Measurements from ENCODE around the gene SECTM1. TPM values are rescaled to one million over a fixed set of nuclear protein-coding genes. Genes with fewer than 3 reads are reported as not detected.
"Not testable (repeated sequence)": the region's sequence is repeated elsewhere in the genome, so short reads cannot be mapped to it uniquely, and the experiment has no call there.

The SECTM1 gene
- total RNA-seq: 1 to 10 TPM; 1.2 to 2.3 (median 1.7) TPM
- 1 to 10 TPM in 2 of 3 donors, under 1 TPM in 1; 0.70 to 1.2 (median 1.0) TPM for polyA plus RNA-seq
- long read RNA-seq, donor 1, partial matches to known transcripts: 2 of 3 reads
- long read RNA-seq, donor 1, other reads (novel, unspliced or antisense): 0 of 3 reads
- long read RNA-seq, donor 2, partial matches to known transcripts: 0 of 1 reads
- long read RNA-seq, donor 2, other reads (novel, unspliced or antisense): 0 of 1 reads

- H3K4me3 ChIP-seq: peak within 1 kb of the TSS; percentile 63
- H3K9me3 ChIP-seq: no peaks in the 10 kb centered on the region
- no peaks in the 10 kb centered on the region for H3K36me3 ChIP-seq (ENCODE audit: insufficient read depth in 1 of 2, low read depth in 1 of 2)
- H3K27me3 ChIP-seq (ENCODE audit: insufficient read depth in 3 of 3, low read length in 2 of 3): peaks cover 0 to 53% (median 14%) of the 10 kb centered on the region in 3 donors
- ATAC-seq (peak; percentile 14 to 40 (median 24)), DNase-seq (peak in 1 of 2 donors; percentile 68)
- peaks cover 18% of the 10 kb centered on the region for H3K4me1 ChIP-seq
- TF ChIP-seq, protein P1, sequence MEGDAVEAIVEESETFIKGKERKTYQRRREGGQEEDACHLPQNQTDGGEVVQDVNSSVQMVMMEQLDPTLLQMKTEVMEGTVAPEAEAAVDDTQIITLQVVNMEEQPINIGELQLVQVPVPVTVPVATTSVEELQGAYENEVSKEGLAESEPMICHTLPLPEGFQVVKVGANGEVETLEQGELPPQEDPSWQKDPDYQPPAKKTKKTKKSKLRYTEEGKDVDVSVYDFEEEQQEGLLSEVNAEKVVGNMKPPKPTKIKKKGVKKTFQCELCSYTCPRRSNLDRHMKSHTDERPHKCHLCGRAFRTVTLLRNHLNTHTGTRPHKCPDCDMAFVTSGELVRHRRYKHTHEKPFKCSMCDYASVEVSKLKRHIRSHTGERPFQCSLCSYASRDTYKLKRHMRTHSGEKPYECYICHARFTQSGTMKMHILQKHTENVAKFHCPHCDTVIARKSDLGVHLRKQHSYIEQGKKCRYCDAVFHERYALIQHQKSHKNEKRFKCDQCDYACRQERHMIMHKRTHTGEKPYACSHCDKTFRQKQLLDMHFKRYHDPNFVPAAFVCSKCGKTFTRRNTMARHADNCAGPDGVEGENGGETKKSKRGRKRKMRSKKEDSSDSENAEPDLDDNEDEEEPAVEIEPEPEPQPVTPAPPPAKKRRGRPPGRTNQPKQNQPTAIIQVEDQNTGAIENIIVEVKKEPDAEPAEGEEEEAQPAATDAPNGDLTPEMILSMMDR (IDR thresholded peaks at IDR 0.05): no peak
- intact Hi-C loops (cut with DNase I): loop anchor here in 1 of 2 donors (5.0 kb wide), 1 partner anchor 306 kb away; no protein-coding TSS in a partner anchor
- no peak within 1 kb of the TSS for H3K27ac ChIP-seq
- 6 to 14% (median 7%) methylated on average over 72 to 90 of the region's 90 CpGs for WGBS, 3 donors
Measured at GRCh38 chr17:82333279-82334171, at the start of gene SECTM1. TSS of gene SECTM1 (minus strand) at chr17:82333766. CDS start at chr17:82327240, 6,526 bp downstream.

- TF ChIP-seq, protein P1 (IDR thresholded peaks at IDR 0.05): no peak
- H3K36me3 ChIP-seq (ENCODE audit: insufficient read depth in 1 of 2, low read depth in 1 of 2): no peaks in the 10 kb centered on the region
- no peak overlapping the region for H3K27ac ChIP-seq
- no peaks in the 10 kb centered on the region for H3K9me3 ChIP-seq
- H3K4me3 ChIP-seq: no peak overlapping the region
- DNase-seq (no peak), ATAC-seq (no peak)
- intact Hi-C loops (cut with DNase I): no loop called here
- peaks cover 21% of the 10 kb centered on the region for H3K4me1 ChIP-seq
- H3K27me3 ChIP-seq (ENCODE audit: insufficient read depth in 3 of 3, low read length in 2 of 3): peaks cover 0 to 54% (median 20%) of the 10 kb centered on the region in 3 donors
- WGBS, 3 donors: 58 to 69% (median 65%) methylated on average over 11 of the region's 11 CpGs
Measured at GRCh38 chr17:82382933-82383255, 49.3 kb upstream of the SECTM1 start.

DNA sequence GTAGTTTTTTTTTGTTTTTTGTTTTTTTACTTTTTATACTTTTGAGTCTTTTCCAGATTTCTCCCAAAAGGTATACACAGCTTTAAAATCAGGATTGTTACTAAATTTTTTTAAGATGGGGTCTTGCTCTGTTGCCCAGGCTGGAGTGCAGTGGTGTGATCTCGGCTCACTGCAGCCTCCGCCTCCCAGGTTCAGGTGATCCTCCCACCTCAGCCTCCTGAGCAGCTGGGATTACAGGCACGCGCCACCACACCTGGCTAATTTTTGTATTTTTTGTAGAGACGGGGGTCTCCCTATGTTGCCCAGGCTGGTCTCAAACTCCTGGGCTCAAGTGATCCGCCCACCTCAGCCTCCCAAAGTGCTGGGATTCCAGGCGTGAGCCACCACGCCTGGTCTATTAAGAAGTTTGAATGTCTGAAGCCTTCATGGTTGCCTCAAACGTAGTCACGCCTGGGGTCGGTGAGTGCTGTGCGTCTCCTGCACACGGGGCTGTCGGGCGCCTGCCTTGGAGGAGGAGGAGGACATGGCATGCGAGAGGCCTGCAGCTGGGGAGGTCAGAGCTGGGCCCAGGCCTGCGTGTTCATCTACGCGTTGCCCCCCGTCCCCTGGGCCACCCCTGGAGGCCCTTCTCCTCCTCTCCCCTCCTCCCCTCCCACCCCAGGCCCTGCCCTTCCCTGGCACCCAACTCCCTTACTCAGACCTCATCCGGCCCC is 48.8 kb upstream of the SECTM1 start:
- H3K9me3 ChIP-seq; ATAC-seq; H3K27ac ChIP-seq; DNase-seq; H3K36me3 ChIP-seq (ENCODE audit: insufficient read depth in 1 of 2, low read depth in 1 of 2); H3K4me3 ChIP-seq; intact Hi-C loops (cut with DNase I): not testable (repeated sequence)
- WGBS, 3 donors: 83 to 84% (median 83%) methylated on average over 21 of the region's 21 CpGs
- Histone ChIP-seq H3K27me3 (ENCODE audit: insufficient read depth in 3 of 3, low read length in 2 of 3) (peaks cover 0 to 59% (median 20%) of the 10 kb centered on the region in 3 donors), H3K4me1 (peaks cover 21% of the 10 kb centered on the region)

DNA sequence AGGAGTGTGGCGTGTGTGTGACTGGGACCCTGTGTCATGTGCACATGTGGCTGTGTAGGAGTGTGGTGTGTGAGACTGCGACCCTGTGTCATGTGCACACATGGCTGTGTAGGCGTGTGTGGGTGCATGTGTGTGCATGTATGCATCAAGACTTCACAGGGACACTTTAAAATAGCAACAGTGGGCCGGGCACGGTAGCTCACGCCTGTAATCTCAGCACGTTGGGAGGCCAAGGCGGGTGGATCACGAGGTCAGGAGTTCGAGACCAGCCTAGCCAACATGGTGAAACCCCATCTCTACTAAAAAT is 48.1 kb upstream of the SECTM1 start:
- H3K9me3 ChIP-seq; H3K4me3 ChIP-seq; H3K36me3 ChIP-seq (ENCODE audit: insufficient read depth in 1 of 2, low read depth in 1 of 2); H3K27ac ChIP-seq; DNase-seq; ATAC-seq; intact Hi-C loops (cut with DNase I): not testable (repeated sequence)
- 57 to 63% (median 59%) methylated on average over 10 of the region's 10 CpGs for WGBS, 3 donors
- Histone ChIP-seq H3K4me1 (peaks cover 21% of the 10 kb centered on the region), H3K27me3 (ENCODE audit: insufficient read depth in 3 of 3, low read length in 2 of 3) (peaks cover 0 to 59% (median 16%) of the 10 kb centered on the region in 3 donors)

GRCh38 chr17:82380860-82381702 is 47.5 kb upstream of the SECTM1 start:
- intact Hi-C loops (cut with DNase I): no loop called here
- Histone ChIP-seq H3K36me3 (ENCODE audit: insufficient read depth in 1 of 2, low read depth in 1 of 2) (no peaks in the 10 kb centered on the region), H3K9me3 (no peaks in the 10 kb centered on the region), H3K4me1 (peaks cover 21% of the 10 kb centered on the region), H3K27ac (no peak overlapping the region), H3K27me3 (ENCODE audit: insufficient read depth in 3 of 3, low read length in 2 of 3) (peaks cover 0 to 63% (median 15%) of the 10 kb centered on the region in 3 donors), H3K4me3 (peak overlapping the region; percentile 11)
- no peak for DNase-seq
- TF ChIP-seq, protein P1 (IDR thresholded peaks at IDR 0.05): no peak
- 16 to 23% (median 18%) methylated on average over 23 of the region's 23 CpGs for WGBS, 3 donors
- ATAC-seq: no peak

Measured in psoas muscle (tissue), 8 donors.